ENCODE measurements around the gene PTGS1.

DNA sequence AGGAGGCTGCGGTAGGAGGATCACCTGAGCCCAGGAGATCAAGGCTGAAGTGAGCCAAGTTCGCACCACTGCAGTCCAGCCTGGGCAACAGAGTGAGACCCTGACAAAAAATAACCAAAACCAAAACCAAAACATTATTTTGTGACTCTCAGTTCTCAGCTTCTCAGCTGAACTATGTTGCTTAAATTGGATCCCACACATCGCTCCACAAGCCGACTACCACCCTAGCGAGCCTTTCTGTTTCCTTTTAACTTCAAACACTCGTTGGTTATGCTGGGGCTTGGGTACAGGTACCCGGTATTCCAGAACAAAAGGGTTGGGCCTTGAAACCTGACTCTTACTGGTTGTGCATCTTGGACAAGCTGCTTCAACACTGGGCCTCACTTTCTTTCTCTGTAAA is 3.8 kb upstream of the PTGS1 start:
- TF ChIP-seq CTCF (optimal IDR thresholded peaks at IDR 0.05 in 1 of 3, IDR thresholded peaks at IDR 0.05 in 1 of 3, conservative IDR thresholded peaks at IDR 0.05 in 1 of 3; ENCODE audit: extremely low read depth in 1 of 3, insufficient read depth in 2 of 3, low read length in 3 of 3) = no peak
- no peak for TF ChIP-seq EZH2 (IDR thresholded peaks at IDR 0.05; ENCODE audit: low read length)
